K562 (cell line): ENCODE results near the gene USP16.

Experiments used
- CBX5 ChIP-seq: IDR thresholded peaks from 2 replicates; pipeline ENCODE4 v1.6.1; 2014; ENCODE audit warnings: low read depth, borderline replicate concordance
- CTCF ChIP-seq, 3 experiments: IDR thresholded peaks in 2 of 3; conservative IDR thresholded peaks in 1 of 3; 2 replicates each; pipeline ENCODE4 v1.5.1; 2011 to 2012; ENCODE audit warnings: low read length in 3 of 3, mild to moderate bottlenecking in 3 of 3, control low read depth in 2 of 3, improper control_type of control experiment in 1 of 3, inconsistent platforms in 1 of 3, low read depth in 1 of 3, mixed read lengths in 1 of 3, moderate library complexity in 1 of 3; ENCODE audit not compliant: insufficient read depth in 2 of 3
- EZH2 ChIP-seq: IDR thresholded peaks from 2 replicates; pipeline ENCODE4 v1.6.1; 2012; ENCODE audit warnings: low read depth, mild to moderate bottlenecking, inconsistent platforms, low read length, borderline replicate concordance
- GATA2 ChIP-seq: sonication (generic); formaldehyde crosslinking; IDR thresholded peaks from 2 replicates; pipeline ENCODE4 v1.4.0; 2020; ENCODE audit warnings: mild to moderate bottlenecking, missing genetic modification reagents
- HSF4 ChIP-seq: fragments of 250-450 bp; sonication (Bioruptor Pico); IDR thresholded peaks from 2 replicates; pipeline ENCODE4 v2.1.2; 2022; ENCODE audit warnings: mild to moderate bottlenecking, moderate library complexity, borderline replicate concordance
- POLR2AphosphoS5 ChIP-seq: IDR thresholded peaks from 2 replicates; pipeline ENCODE4 v1.6.1; 2011; ENCODE audit warnings: mild to moderate bottlenecking, low read depth, low read length, moderate library complexity; ENCODE audit not compliant: control insufficient read depth, insufficient read depth
- REST ChIP-seq, 2 experiments: fragments of 450-650 bp; formaldehyde crosslinking in 1 of 2; IDR thresholded peaks; 2 replicates each; pipeline versions ENCODE4 v1.4.0 to v1.6.1; 2014 to 2020; ENCODE audit warnings: mild to moderate bottlenecking in 2 of 2, borderline replicate concordance in 1 of 2, low read depth in 1 of 2
- ZKSCAN1 ChIP-seq: fragments of 150-350 bp; IDR thresholded peaks from 2 replicates; pipeline ENCODE4 v1.6.1; 2016; ENCODE audit warnings: low read depth, low read length
- ZNF76 ChIP-seq: fragments of 250-450 bp; sonication (Bioruptor Pico); IDR thresholded peaks from 2 replicates; pipeline ENCODE4 v1.4.0; 2020; ENCODE audit warnings: mild to moderate bottlenecking, moderate library complexity, borderline replicate concordance

- TF ChIP-seq POLR2AphosphoS5 = peak; percentile 72
- no peak; the same call in 1 of the 2 replicates for TF ChIP-seq ZKSCAN1
- no peak for TF ChIP-seq GATA2 (CRISPR knock-in tag)
- TF ChIP-seq REST (IDR thresholded peaks at IDR 0.05; ENCODE audit: borderline replicate concordance) = no peak
- peak; percentile 61; the same call in 1 of the 2 replicates for TF ChIP-seq REST (CRISPR knock-in tag; IDR thresholded peaks at IDR 0.05; ENCODE audit: low read depth)
- TF ChIP-seq ZNF76 (CRISPR knock-in tag) = no peak
- TF ChIP-seq CBX5 = no peak
- TF ChIP-seq HSF4 (CRISPR knock-in tag) = no peak
- peak in 2 of 3 experiments; percentile 26 to 29; a peak in 2 of 6 replicates for TF ChIP-seq CTCF (IDR thresholded peaks at IDR 0.05 in 2 of 3, conservative IDR thresholded peaks at IDR 0.05 in 1 of 3; ENCODE audit: insufficient read depth in 2 of 3, low read depth in 1 of 3, low read length in 3 of 3)
- TF ChIP-seq EZH2 = no peak
Observed at GRCh38 chr21:29024474-29025327, at the start of gene USP16.
